ENCODE results near the gene LDAH. TPM values are rescaled to one million over a fixed set of nuclear protein-coding genes. Genes with fewer than 3 reads are reported as not detected.
A peak's percentile ranks its signal among the peaks of the same experiment; 100 is the strongest.

LDAH gene
- total and polyA plus RNA-seq, 10 of the 15 experiments (the other 5 are each of a cell fraction or from before 2014, with no cell fraction given): 17.9 to 44.7 (median 30.0) TPM

DNA sequence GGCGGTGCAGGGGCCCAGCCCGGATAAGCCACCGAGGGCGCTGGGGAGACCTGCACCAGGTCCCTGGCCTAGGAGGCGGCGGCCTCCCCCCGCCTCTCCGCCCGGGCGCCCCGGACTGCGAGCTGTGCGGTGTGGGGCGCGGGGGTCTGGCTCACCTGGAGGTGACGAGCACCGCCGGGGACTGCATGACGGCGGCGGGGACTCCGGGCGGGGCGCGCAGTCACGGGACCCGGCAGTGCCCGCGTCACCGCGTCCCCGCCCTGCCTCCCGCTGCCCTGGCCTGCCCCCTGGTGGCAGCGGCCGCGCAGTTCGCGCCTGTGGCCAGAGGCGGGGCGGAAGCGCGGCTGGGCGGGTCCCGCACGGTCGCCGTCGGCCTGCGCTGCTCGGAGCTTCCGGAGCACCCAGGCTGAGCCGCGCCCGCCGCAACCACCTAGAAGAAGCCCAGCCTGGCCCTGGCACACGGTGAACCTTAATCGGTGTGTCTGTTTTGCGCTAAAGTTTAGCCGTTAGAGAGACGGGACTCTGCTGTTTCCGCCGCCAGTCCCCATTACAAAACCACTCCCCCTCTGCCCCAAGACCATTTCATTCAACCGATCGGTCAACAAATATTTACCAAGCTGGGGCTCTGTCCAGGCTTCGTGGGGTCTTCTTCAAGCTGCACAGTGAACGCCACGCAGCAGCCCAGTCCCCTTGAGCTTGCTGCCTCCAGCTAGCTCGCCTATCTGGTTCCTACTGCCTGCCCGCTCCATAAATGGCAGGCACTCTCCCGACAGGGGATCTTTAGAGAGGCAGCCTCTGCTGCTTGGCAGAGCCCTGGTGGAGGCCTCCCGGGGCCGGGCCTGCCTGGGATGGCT is 171.8 kb downstream of the LDAH start, which contains the start of gene HS1BP3 (continued):
- TF ChIP-seq CREM (IDR thresholded peaks at IDR 0.05; ENCODE audit: low read depth) (peak; percentile 79; the same call in 1 of the 2 replicates), IRF4 (IDR thresholded peaks at IDR 0.05; ENCODE audit: low read depth, low read length) (no peak), POLR2AphosphoS2 (IDR thresholded peaks at IDR 0.05; ENCODE audit: low read depth, low read length) (peak; percentile 55; the same call in 1 of the 2 replicates), CHD2 (IDR thresholded peaks at IDR 0.05; ENCODE audit: borderline replicate concordance, low read depth, low read length) (no peak), ZBTB40 (IDR thresholded peaks at IDR 0.05; ENCODE audit: borderline replicate concordance) (no peak), NR2C1 (IDR thresholded peaks at IDR 0.05) (peak; percentile 58; the same call in 1 of the 2 replicates), CBX5 (IDR thresholded peaks at IDR 0.05; ENCODE audit: low read depth) (no peak), CBX3 (IDR thresholded peaks at IDR 0.05; ENCODE audit: borderline replicate concordance, low read depth) (no peak), ASH2L (IDR thresholded peaks at IDR 0.05; ENCODE audit: borderline replicate concordance, low read depth) (no peak), MTA3 (IDR thresholded peaks at IDR 0.05; ENCODE audit: borderline replicate concordance, low read length) (no peak), ZNF24 (IDR thresholded peaks at IDR 0.05) (peak; percentile 78; the same call in 1 of the 2 replicates), RAD51 (IDR thresholded peaks at IDR 0.05) (no peak), RBBP5 (conservative IDR thresholded peaks at IDR 0.05) (no peak), PAX5 (IDR thresholded peaks at IDR 0.05; ENCODE audit: borderline replicate concordance, low read depth, low read length) (peak; percentile 78; the same call in 1 of the 2 replicates), SP1 (IDR thresholded peaks at IDR 0.05; ENCODE audit: low read depth, low read length) (peak; percentile 53), RAD21 (IDR thresholded peaks at IDR 0.05; ENCODE audit: insufficient read depth, low read depth, low read length) (peak; percentile 68), ZSCAN29 (IDR thresholded peaks at IDR 0.05) (peak; percentile 57; the same call in 1 of the 2 replicates)
- TF ChIP-seq, protein P1, sequence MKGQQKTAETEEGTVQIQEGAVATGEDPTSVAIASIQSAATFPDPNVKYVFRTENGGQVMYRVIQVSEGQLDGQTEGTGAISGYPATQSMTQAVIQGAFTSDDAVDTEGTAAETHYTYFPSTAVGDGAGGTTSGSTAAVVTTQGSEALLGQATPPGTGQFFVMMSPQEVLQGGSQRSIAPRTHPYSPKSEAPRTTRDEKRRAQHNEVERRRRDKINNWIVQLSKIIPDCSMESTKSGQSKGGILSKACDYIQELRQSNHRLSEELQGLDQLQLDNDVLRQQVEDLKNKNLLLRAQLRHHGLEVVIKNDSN (IDR thresholded peaks at IDR 0.05; ENCODE audit: borderline replicate concordance, extremely low read length, insufficient read depth, low read depth, low read length): peak; percentile 86
- TF ChIP-seq, protein P2, sequence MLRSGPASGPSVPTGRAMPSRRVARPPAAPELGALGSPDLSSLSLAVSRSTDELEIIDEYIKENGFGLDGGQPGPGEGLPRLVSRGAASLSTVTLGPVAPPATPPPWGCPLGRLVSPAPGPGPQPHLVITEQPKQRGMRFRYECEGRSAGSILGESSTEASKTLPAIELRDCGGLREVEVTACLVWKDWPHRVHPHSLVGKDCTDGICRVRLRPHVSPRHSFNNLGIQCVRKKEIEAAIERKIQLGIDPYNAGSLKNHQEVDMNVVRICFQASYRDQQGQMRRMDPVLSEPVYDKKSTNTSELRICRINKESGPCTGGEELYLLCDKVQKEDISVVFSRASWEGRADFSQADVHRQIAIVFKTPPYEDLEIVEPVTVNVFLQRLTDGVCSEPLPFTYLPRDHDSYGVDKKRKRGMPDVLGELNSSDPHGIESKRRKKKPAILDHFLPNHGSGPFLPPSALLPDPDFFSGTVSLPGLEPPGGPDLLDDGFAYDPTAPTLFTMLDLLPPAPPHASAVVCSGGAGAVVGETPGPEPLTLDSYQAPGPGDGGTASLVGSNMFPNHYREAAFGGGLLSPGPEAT (IDR thresholded peaks at IDR 0.05; ENCODE audit: low read depth): no peak

Measured in GM12878 (cell line).